Body of pancreas (tissue), 4 donors: ENCODE measurements around the gene CTIF. TPM values are rescaled to one million over a fixed set of nuclear protein-coding genes. Genes with fewer than 3 reads are reported as not detected.

Source experiments
- ATAC-seq: fragments of 150-250 bp; one replicate; pipeline ENCODE4 v1.9.1; 2016
- DNase-seq, 4 donors: peaks; one replicate each; pipeline ENCODE4 v3.0.0-alpha.2; 2019
- H3K27ac ChIP-seq, 4 donors: fragments of 200-600 bp; sonication (generic); 1 replicate in 3 of 4; 2 replicates in 1 of 4; pipeline versions ENCODE4 v1.5.1 to v1.6.1; 2016 to 2019; ENCODE audit warnings: mild to moderate bottlenecking in 1 of 4, mixed read lengths in 1 of 4, moderate library complexity in 1 of 4
- H3K27me3 ChIP-seq, 2 donors: fragments of 200-600 bp; sonication (generic); one replicate each; pipeline ENCODE4 v1.6.0; 2016; ENCODE audit warnings: mild to moderate bottlenecking in 1 of 2
- H3K36me3 ChIP-seq, 2 donors: fragments of 200-600 bp; sonication (generic); replicated peaks in 1 of 2; 2 replicates each; pipeline ENCODE4 v1.5.1; 2016; ENCODE audit warnings: low read depth in 2 of 2; ENCODE audit not compliant: insufficient read depth in 1 of 2
- H3K4me1 ChIP-seq: fragments of 200-600 bp; sonication (generic); one replicate; pipeline ENCODE4 v1.6.0; 2016
- H3K4me3 ChIP-seq, 2 donors: fragments of 200-600 bp; sonication (generic); 1 replicate in 1 of 2; 2 replicates in 1 of 2; pipeline ENCODE4 v1.5.1; 2016 to 2019
- H3K9me3 ChIP-seq, 3 donors: fragments of 200-600 bp; sonication (generic); 1 replicate in 2 of 3; 2 replicates in 1 of 3; pipeline ENCODE4 v1.5.1; 2016
- POLR2A ChIP-seq, 3 donors: fragments of 450-650 bp; IDR thresholded peaks; one replicate each; pipeline ENCODE4 v1.6.1; 2016; ENCODE audit warnings: antibody characterized with exemption in 3 of 3, mild to moderate bottlenecking in 2 of 3
- WGBS, 2 donors: methylation state at CpG; one replicate each; pipeline ENCODE4 v1.1.5; 2017; 5-methylcytosine and 5-hydroxymethylcytosine counted together
- intact Hi-C: fragments of 100-400 bp; cut with DNase I; formaldehyde crosslinking; loops from one replicate; pipeline ENCODE4 v1.15.1; 2023
- total RNA-seq, 2 donors: library from RNA; depleted of rRNA; stranded (reverse); fragments of >200 nt; gene quantifications; one replicate each; pipeline ENCODE4 v1.1.0, GENCODE V29; 2016
- TF ChIP-seq, protein P1 (sequence below), 7 experiments: fragments of 450-650 bp in 4 of 7; fragments of 200-600 bp in 3 of 7; sonication (generic) in 3 of 7; IDR thresholded peaks; one replicate each; pipeline ENCODE4 v1.5.1; 2016 to 2019; ENCODE audit warnings: antibody characterized with exemption in 7 of 7

CTIF gene
- total RNA-seq, 2 donors from 2014 or later = 18.7 to 24.4 TPM

DNA sequence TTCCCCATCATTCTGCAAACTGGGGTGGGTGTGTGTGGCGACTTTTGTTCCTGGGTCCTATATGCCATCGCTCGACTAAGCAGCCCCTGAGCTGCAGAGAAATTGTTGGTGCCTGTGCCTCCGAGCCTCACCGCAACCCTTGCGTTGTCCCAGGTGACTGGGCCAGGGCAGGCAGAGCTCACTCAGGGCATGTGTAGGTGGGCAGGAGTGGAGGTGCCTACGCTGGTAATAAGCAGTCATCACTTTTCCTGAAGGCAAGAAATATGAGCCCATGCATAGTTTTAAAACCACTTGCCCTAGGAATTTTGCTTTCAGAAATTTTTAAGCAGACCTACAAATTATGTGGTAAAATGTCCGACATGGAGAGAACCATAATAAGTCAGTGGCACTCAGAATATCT is 214.1 kb downstream of the CTIF start:
- Histone ChIP-seq H3K4me3 (no peak overlapping the region), H3K9me3 (no peaks in the 10 kb centered on the region), H3K27me3 (no peaks in the 10 kb centered on the region), H3K27ac (no peak overlapping the region), H3K36me3 (no peaks in the 10 kb centered on the region), H3K4me1 (no peaks in the 10 kb centered on the region)
- no peak for DNase-seq
- ATAC-seq = no peak
- intact Hi-C loops = no loop called here
- TF ChIP-seq POLR2A (IDR thresholded peaks at IDR 0.05) = no peak
- TF ChIP-seq, protein P1, sequence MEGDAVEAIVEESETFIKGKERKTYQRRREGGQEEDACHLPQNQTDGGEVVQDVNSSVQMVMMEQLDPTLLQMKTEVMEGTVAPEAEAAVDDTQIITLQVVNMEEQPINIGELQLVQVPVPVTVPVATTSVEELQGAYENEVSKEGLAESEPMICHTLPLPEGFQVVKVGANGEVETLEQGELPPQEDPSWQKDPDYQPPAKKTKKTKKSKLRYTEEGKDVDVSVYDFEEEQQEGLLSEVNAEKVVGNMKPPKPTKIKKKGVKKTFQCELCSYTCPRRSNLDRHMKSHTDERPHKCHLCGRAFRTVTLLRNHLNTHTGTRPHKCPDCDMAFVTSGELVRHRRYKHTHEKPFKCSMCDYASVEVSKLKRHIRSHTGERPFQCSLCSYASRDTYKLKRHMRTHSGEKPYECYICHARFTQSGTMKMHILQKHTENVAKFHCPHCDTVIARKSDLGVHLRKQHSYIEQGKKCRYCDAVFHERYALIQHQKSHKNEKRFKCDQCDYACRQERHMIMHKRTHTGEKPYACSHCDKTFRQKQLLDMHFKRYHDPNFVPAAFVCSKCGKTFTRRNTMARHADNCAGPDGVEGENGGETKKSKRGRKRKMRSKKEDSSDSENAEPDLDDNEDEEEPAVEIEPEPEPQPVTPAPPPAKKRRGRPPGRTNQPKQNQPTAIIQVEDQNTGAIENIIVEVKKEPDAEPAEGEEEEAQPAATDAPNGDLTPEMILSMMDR (IDR thresholded peaks at IDR 0.05) = no peak
- WGBS, 2 donors = 95 to 96% methylated on average over 8 of the region's 8 CpGs

DNA sequence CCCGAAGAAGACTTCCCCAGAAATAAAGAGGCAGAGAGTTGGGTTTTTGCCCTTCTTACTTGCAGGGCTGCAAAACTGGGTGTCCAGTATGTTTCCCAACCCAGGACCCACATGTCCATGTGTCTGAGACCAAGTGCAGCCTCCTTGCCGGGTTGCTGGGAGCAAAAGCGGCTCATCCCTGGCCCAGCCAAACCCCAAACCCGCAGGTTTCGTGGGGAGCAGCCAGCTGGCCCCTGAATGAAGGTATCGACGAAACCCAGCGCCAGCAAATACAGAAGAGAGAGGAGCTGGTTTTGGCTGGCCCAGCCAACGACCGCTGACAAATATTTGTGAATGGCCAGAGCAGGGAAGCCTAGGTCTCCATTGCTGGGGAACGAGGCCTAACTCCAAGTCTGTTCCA is 214.9 kb downstream of the CTIF start:
- TF ChIP-seq, protein P1 (IDR thresholded peaks at IDR 0.05) = no peak
- no peak for TF ChIP-seq POLR2A (IDR thresholded peaks at IDR 0.05)
- no peak overlapping the region for H3K4me3 ChIP-seq
- no peaks in the 10 kb centered on the region for H3K27me3 ChIP-seq
- 82 to 86% methylated on average over 9 to 11 of the region's 11 CpGs for WGBS, 2 donors
- no peaks in the 10 kb centered on the region for H3K4me1 ChIP-seq
- no peak for DNase-seq
- H3K27ac ChIP-seq = no peak overlapping the region
- no peak for ATAC-seq
- intact Hi-C loops = no loop called here
- H3K9me3 ChIP-seq = no peaks in the 10 kb centered on the region
- H3K36me3 ChIP-seq = no peaks in the 10 kb centered on the region

GRCh38 chr18:48754559-48754958 is 215.7 kb downstream of the CTIF start:
- TF ChIP-seq, protein P1 (IDR thresholded peaks at IDR 0.05) = no peak
- no peak for TF ChIP-seq POLR2A (IDR thresholded peaks at IDR 0.05)
- ATAC-seq (no peak), DNase-seq (no peak)
- intact Hi-C loops = no loop called here
- Histone ChIP-seq H3K36me3 (no peaks in the 10 kb centered on the region), H3K4me3 (no peak overlapping the region), H3K4me1 (no peaks in the 10 kb centered on the region), H3K27ac (no peak overlapping the region), H3K9me3 (no peaks in the 10 kb centered on the region), H3K27me3 (no peaks in the 10 kb centered on the region)
- 90 to 93% methylated on average over 5 of the region's 5 CpGs for WGBS, 2 donors

- DNase-seq = no peak
Observed at GRCh38 chr18:48754993-48755473, 216.2 kb downstream of the CTIF start.

More at GRCh38 chr18:48754993-48755473, 216.2 kb downstream of the CTIF start:
- no peaks in the 10 kb centered on the region for H3K27me3 ChIP-seq
- 84 to 93% methylated on average over 6 of the region's 6 CpGs for WGBS, 2 donors
- no peak for ATAC-seq
- H3K36me3 ChIP-seq = no peaks in the 10 kb centered on the region
- intact Hi-C loops = no loop called here
- H3K9me3 ChIP-seq = no peaks in the 10 kb centered on the region
- H3K4me3 ChIP-seq = no peak overlapping the region
- TF ChIP-seq, protein P1 (IDR thresholded peaks at IDR 0.05) = no peak
- no peak for TF ChIP-seq POLR2A (IDR thresholded peaks at IDR 0.05)
- no peaks in the 10 kb centered on the region for H3K4me1 ChIP-seq
- no peak overlapping the region for H3K27ac ChIP-seq
